ENCODE measurements around the gene LHX3. TPM values are rescaled to one million over a fixed set of nuclear protein-coding genes. Genes with fewer than 3 reads are reported as not detected.

Gene LHX3
- total and polyA plus RNA-seq, 10 donors, result not detected

DNA sequence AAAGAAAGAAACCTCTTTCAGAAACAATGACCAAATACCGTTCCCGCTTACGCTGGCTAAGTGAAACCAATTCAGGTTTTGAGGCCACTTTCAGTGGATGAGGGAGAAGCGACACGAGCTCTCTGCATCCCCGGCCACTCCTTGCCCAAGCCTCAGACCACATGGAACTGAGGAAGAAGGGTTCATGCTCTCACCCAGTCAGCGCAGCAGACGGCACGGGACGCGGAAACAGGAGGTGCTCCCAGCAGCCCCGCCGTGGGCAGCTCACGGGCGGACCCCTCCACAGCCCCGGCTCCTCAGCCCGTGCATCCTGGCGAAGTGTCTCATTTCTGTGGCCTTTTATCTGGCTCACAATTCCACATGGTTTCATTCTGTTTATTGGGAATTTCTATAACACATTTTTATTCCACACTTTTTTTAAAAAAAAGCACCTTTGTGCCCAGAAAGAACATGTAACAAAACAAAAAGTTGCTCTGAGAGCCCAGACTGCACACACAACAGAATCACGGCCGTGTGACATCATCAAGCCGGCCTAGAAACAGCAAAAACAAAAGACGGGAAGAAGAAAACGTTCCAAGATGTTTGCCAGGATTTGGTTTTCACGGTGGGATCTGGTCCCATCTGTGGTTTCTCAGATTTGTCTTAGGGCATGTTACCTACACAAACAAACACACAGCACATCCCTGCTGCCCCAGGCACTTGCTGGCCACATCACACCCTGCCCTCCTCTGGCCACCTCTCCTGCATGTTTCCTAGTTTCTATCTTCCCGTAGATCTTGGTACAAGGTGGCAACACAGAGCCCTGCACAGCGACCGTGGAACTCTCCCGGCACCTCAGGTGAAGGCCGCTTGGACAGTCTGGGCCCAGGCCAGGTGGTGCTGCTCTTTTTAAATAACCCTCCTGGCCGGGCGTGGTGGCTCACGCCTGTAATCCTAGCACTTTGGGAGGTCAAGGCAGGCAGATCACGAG lies 24.5 kb upstream of the LHX3 start:
- TF ChIP-seq POLR2AphosphoS5 (IDR thresholded peaks at IDR 0.05) (peak in 1 of 3 donors; percentile 20), POLR2A (IDR thresholded peaks at IDR 0.05) (no peak)
- TF ChIP-seq, protein P1, sequence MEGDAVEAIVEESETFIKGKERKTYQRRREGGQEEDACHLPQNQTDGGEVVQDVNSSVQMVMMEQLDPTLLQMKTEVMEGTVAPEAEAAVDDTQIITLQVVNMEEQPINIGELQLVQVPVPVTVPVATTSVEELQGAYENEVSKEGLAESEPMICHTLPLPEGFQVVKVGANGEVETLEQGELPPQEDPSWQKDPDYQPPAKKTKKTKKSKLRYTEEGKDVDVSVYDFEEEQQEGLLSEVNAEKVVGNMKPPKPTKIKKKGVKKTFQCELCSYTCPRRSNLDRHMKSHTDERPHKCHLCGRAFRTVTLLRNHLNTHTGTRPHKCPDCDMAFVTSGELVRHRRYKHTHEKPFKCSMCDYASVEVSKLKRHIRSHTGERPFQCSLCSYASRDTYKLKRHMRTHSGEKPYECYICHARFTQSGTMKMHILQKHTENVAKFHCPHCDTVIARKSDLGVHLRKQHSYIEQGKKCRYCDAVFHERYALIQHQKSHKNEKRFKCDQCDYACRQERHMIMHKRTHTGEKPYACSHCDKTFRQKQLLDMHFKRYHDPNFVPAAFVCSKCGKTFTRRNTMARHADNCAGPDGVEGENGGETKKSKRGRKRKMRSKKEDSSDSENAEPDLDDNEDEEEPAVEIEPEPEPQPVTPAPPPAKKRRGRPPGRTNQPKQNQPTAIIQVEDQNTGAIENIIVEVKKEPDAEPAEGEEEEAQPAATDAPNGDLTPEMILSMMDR (IDR thresholded peaks at IDR 0.05 in 8 of 11, conservative IDR thresholded peaks at IDR 0.05 in 3 of 11), result no peak
- H3K4me3 ChIP-seq, result no peak overlapping the region
- H3K36me3 ChIP-seq, result peaks cover 0 to 67% (median 2%) of the 10 kb centered on the region in 6 donors
- no peaks in the 10 kb centered on the region for H3K27me3 ChIP-seq (replicated peaks in 1 of 7)
- H3K27ac ChIP-seq, result no peak overlapping the region
- 83 to 90% (median 89%) methylated on average over 32 to 33 of the region's 33 CpGs for WGBS, 5 donors
- no peaks in the 10 kb centered on the region for H3K9me3 ChIP-seq
- peaks cover 0 to 95% (median 51%) of the 10 kb centered on the region in 6 donors for H3K4me1 ChIP-seq
- intact Hi-C loops (cut with DNase I; ENCODE audit: low total_unique reads), result no loop called here
- no peak for DNase-seq

GRCh38 chr9:136228107-136228875 lies 23.4 kb upstream of the LHX3 start:
- H3K4me3 ChIP-seq, result no peak overlapping the region
- no peaks in the 10 kb centered on the region for H3K9me3 ChIP-seq
- H3K4me1 ChIP-seq, result peaks cover 0 to 95% (median 56%) of the 10 kb centered on the region in 6 donors
- no peak overlapping the region for H3K27ac ChIP-seq
- peaks cover 0 to 67% (median 13%) of the 10 kb centered on the region in 6 donors for H3K36me3 ChIP-seq
- 78 to 90% (median 82%) methylated on average over 12 to 18 of the region's 18 CpGs for WGBS, 5 donors
- intact Hi-C loops (cut with DNase I; ENCODE audit: low total_unique reads), result no loop called here
- DNase-seq, result no peak
- H3K27me3 ChIP-seq (replicated peaks in 1 of 7), result no peaks in the 10 kb centered on the region
- TF ChIP-seq, protein P1 (IDR thresholded peaks at IDR 0.05 in 8 of 11, conservative IDR thresholded peaks at IDR 0.05 in 3 of 11), result no peak
- no peak for TF ChIP-seq POLR2A (IDR thresholded peaks at IDR 0.05)
- TF ChIP-seq POLR2AphosphoS5 (IDR thresholded peaks at IDR 0.05), result no peak

DNA sequence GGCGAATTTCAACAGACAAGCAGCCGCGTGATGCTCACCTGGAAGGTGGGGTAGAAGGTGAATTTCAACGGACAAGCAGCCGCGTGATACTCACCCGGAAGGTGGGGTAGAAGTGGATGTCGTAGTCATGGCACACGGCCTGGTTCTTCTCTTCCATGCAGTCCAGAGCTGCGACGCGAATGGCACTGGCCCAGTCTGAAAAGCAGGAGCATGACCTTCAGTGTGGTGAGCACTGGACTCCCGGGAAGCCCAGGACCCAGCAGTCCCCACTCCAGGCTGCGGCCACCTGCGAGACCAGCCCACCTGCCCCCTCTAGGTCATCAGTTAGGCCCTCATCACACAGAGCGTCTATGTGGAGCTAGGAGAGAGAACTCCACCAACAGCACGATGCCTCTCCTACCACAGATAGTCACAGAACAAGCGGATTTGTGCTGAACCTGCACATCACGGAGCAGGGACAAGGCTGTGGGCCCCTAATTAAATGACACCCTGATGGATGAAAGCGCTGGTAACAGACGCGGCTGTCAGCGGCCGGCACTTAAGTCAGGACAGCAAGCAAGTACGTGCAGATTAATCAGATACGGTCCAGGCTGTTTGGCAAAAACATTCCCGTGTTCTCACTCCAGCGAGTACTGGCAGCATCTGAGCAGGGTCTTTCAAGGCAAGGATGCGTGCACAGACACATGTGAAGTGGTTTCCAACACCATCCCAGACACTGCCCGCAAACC lies 21.9 kb upstream of the LHX3 start:
- Histone ChIP-seq H3K36me3 (peaks cover 0 to 71% (median 26%) of the 10 kb centered on the region in 6 donors), H3K27me3 (replicated peaks in 1 of 7) (no peaks in the 10 kb centered on the region), H3K4me3 (no peak overlapping the region), H3K27ac (peak overlapping the region in 7 of 8 donors; percentile 44 to 94 (median 79)), H3K9me3 (no peaks in the 10 kb centered on the region), H3K4me1 (peaks cover 0 to 94% (median 42%) of the 10 kb centered on the region in 6 donors)
- 91 to 96% (median 94%) methylated on average over 22 to 30 of the region's 30 CpGs for WGBS, 5 donors
- DNase-seq, result no peak
- no peak for TF ChIP-seq POLR2AphosphoS5 (IDR thresholded peaks at IDR 0.05)
- TF ChIP-seq POLR2A (IDR thresholded peaks at IDR 0.05), result no peak
- TF ChIP-seq, protein P1 (IDR thresholded peaks at IDR 0.05 in 8 of 11, conservative IDR thresholded peaks at IDR 0.05 in 3 of 11), result no peak
- intact Hi-C loops (cut with DNase I; ENCODE audit: low total_unique reads), result no loop called here
